KMS-11 (cell line): ENCODE data around the gene MAP3K6.

Experiments
- H2AFZ ChIP-seq: fragments of 200-600 bp; sonication (generic); 2 replicates; pipeline ENCODE4 v1.6.1; 2016; ENCODE audit warnings: antibody characterized with exemption, mixed run types, low read depth
- H3K27ac ChIP-seq: fragments of 200-600 bp; sonication (generic); 2 replicates; pipeline ENCODE4 v1.6.1; 2016; ENCODE audit warnings: mild to moderate bottlenecking, mixed run types
- H3K27me3 ChIP-seq: fragments of 200-600 bp; sonication (generic); 2 replicates; pipeline ENCODE4 v1.6.1; 2017; ENCODE audit warnings: mild to moderate bottlenecking, low read depth, mixed run types, moderate library complexity; ENCODE audit not compliant: insufficient read depth
- H3K36me3 ChIP-seq: fragments of 200-600 bp; sonication (generic); 2 replicates; pipeline ENCODE4 v1.6.1; 2017; ENCODE audit warnings: mild to moderate bottlenecking, mixed run types; ENCODE audit not compliant: insufficient read depth
- H3K4me1 ChIP-seq: fragments of 200-600 bp; sonication (generic); 2 replicates; pipeline ENCODE4 v1.6.1; 2016; ENCODE audit warnings: mild to moderate bottlenecking, low read depth, mixed run types; ENCODE audit not compliant: poor library complexity, severe bottlenecking
- H3K4me2 ChIP-seq: fragments of 200-600 bp; sonication (generic); 2 replicates; pipeline ENCODE4 v1.7.0; 2016; ENCODE audit warnings: mild to moderate bottlenecking, mixed run types
- H3K4me3 ChIP-seq: fragments of 200-600 bp; sonication (generic); IDR thresholded peaks from 2 replicates; pipeline ENCODE4 v1.6.1; 2017; ENCODE audit warnings: low read depth, low read length, mixed read lengths; ENCODE audit not compliant: insufficient read depth
- H3K79me2 ChIP-seq: fragments of 200-600 bp; sonication (generic); 2 replicates; pipeline ENCODE4 v1.6.1; 2016; ENCODE audit warnings: low read depth, mixed run types; ENCODE audit not compliant: insufficient read depth
- H3K9ac ChIP-seq: fragments of 200-600 bp; sonication (generic); 2 replicates; pipeline ENCODE4 v1.6.1; 2016; ENCODE audit warnings: mild to moderate bottlenecking, mixed run types
- H4K20me1 ChIP-seq: fragments of 200-600 bp; sonication (generic); 2 replicates; pipeline ENCODE4 v1.6.1; 2016; ENCODE audit warnings: mild to moderate bottlenecking, mixed run types; ENCODE audit not compliant: insufficient read depth
- TF ChIP-seq, protein P1 (sequence below): fragments of 200-600 bp; sonication (generic); conservative IDR thresholded peaks from 2 replicates; pipeline ENCODE4 v1.6.1; 2017; ENCODE audit warnings: low read depth, mild to moderate bottlenecking, antibody characterized with exemption, low read length, moderate library complexity, mixed read lengths

MAP3K6 gene

GRCh38 chr1:27366411-27367159, at the start of gene MAP3K6:
Gene MAP3K6, minus strand, starts transcription at chr1:27366961. Its CDS starts 364 bp downstream, at chr1:27366597.
- TF ChIP-seq, protein P1, sequence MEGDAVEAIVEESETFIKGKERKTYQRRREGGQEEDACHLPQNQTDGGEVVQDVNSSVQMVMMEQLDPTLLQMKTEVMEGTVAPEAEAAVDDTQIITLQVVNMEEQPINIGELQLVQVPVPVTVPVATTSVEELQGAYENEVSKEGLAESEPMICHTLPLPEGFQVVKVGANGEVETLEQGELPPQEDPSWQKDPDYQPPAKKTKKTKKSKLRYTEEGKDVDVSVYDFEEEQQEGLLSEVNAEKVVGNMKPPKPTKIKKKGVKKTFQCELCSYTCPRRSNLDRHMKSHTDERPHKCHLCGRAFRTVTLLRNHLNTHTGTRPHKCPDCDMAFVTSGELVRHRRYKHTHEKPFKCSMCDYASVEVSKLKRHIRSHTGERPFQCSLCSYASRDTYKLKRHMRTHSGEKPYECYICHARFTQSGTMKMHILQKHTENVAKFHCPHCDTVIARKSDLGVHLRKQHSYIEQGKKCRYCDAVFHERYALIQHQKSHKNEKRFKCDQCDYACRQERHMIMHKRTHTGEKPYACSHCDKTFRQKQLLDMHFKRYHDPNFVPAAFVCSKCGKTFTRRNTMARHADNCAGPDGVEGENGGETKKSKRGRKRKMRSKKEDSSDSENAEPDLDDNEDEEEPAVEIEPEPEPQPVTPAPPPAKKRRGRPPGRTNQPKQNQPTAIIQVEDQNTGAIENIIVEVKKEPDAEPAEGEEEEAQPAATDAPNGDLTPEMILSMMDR: peak; percentile 60
- peak within 1 kb of the TSS; percentile 35 for H3K4me3 ChIP-seq
- H3K27ac ChIP-seq: no peak within 1 kb of the TSS
- no peaks in the 10 kb centered on the region for H3K79me2 ChIP-seq
- H2AFZ ChIP-seq: peak within 1 kb of the TSS; percentile 100
- H3K9ac ChIP-seq: peak within 1 kb of the TSS; percentile 61; the same call in 1 of the 2 replicates
- H3K4me2 ChIP-seq: peak within 1 kb of the TSS; percentile 97
- peaks cover 17% of the 10 kb centered on the region for H3K4me1 ChIP-seq
- H3K27me3 ChIP-seq: no peaks in the 10 kb centered on the region
- H4K20me1 ChIP-seq: no peaks in the 10 kb centered on the region
- no peaks in the 10 kb centered on the region for H3K36me3 ChIP-seq

DNA sequence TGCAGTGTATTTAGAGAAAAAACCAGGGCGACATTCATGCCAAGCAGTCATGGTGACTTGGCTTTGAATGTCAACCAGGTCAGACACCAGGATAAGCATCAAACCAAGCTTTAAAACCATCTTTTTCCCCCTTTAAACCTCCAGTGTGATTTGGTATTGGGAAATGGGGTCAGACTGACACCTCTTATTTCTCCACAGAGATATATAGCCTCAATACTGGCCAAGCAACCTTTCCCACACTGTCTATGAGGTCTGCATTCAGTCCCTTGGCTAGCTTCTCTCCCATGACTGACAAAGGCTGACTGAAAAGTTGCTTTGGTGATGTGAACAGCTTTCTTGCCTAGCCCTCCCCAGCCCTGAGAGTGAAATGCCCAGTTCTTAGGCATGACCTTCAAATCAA, 47.3 kb upstream of the MAP3K6 start:
- H4K20me1 ChIP-seq: no peaks in the 10 kb centered on the region
- H2AFZ ChIP-seq: no peak overlapping the region
- H3K27me3 ChIP-seq: no peaks in the 10 kb centered on the region
- no peak overlapping the region for H3K9ac ChIP-seq
- no peaks in the 10 kb centered on the region for H3K36me3 ChIP-seq
- H3K79me2 ChIP-seq: no peaks in the 10 kb centered on the region
- peaks cover 24% of the 10 kb centered on the region for H3K4me1 ChIP-seq
- TF ChIP-seq, protein P1: no peak
- H3K27ac ChIP-seq: no peak overlapping the region
- no peak overlapping the region for H3K4me3 ChIP-seq
- no peak overlapping the region for H3K4me2 ChIP-seq

GRCh38 chr1:27413004-27413403, 46.2 kb upstream of the MAP3K6 start:
- H3K27ac ChIP-seq: no peak overlapping the region
- H3K9ac ChIP-seq: no peak overlapping the region
- no peaks in the 10 kb centered on the region for H3K79me2 ChIP-seq
- no peak overlapping the region for H3K4me2 ChIP-seq
- H4K20me1 ChIP-seq: no peaks in the 10 kb centered on the region
- peaks cover 15% of the 10 kb centered on the region for H3K4me1 ChIP-seq
- TF ChIP-seq, protein P1: no peak
- no peaks in the 10 kb centered on the region for H3K36me3 ChIP-seq
- H3K4me3 ChIP-seq: no peak overlapping the region
- no peaks in the 10 kb centered on the region for H3K27me3 ChIP-seq
- H2AFZ ChIP-seq: no peak overlapping the region

DNA sequence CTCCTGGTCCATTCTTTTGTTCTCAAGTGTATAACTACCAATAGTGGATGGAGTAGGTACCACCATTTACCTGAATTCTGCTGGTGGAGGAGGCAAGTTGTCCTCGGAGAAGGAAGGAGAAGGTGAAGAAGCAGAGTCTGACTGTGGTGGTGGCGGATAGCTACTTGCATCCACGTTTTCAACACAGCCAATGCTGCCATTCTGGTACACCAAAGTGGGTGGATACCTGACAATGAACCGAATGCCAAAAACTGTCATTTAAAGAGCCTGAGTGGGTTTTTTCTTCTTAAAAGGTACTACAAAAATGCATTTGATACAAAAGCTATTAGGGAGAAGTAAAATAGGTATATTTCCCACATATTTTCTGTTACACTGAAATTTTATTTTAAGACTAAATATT, 45.7 kb upstream of the MAP3K6 start:
- Histone ChIP-seq H3K27me3 (no peaks in the 10 kb centered on the region), H3K4me1 (peaks cover 10% of the 10 kb centered on the region), H3K79me2 (no peaks in the 10 kb centered on the region), H3K36me3 (no peaks in the 10 kb centered on the region), H2AFZ (no peak overlapping the region), H4K20me1 (no peaks in the 10 kb centered on the region), H3K9ac (no peak overlapping the region), H3K4me3 (no peak overlapping the region), H3K27ac (no peak overlapping the region), H3K4me2 (no peak overlapping the region)
- TF ChIP-seq, protein P1: no peak
